Stimulated activated CD4-positive, alpha-beta T cell treated with anti-CD3 and anti-CD28 coated beads, Interleukin-2, amount 100 ng/mL, for 24 hours (primary cell): ENCODE data around the gene DUOXA2.
"Not testable (repeated sequence)": the region's sequence is repeated elsewhere in the genome, so short reads cannot be mapped to it uniquely, and the experiment has no call there.

Source experiments
- DNase-seq, 2 donors: peaks; one replicate each; pipeline ENCODE4 v3.0.0-alpha.2; 2020

The DUOXA2 gene

DNA sequence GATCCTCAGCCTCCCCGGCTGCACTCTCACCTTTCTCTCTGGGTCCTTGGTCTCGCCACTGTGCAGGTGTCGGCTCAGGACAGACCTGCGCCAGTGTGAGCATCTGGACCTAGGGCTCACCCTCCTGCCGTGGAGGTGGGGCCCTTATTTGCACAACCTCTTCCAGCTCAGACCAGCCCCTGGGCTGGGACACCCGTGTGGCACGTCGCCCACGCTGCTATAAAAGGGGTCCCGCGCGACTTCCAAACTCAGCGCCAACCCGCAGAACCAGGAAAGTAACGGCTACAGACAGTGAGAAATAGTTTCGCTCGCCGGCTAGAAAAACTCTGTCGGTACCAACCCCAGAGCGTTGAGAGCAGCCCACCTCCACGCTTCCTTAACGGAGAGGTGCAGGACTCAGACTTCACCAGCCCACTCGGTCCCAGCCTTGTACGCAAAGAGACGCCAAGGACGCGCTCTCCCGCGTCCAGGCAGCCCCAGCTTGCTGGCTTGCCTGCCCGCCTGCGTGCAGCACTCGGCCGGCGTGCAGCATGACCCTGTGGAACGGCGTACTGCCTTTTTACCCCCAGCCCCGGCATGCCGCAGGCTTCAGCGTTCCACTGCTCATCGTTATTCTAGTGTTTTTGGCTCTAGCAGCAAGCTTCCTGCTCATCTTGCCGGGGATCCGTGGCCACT lies at the start of gene DUOXA2, which contains the start of gene DUOX2:
DUOXA2 (plus strand) TSS at position 251 of the 675 bp plus-strand sequence; CDS start at position 531, 280 bp downstream.
DUOX2 (minus strand) TSS at position 97 of the 675 bp plus-strand sequence. CDS start 761 bp downstream, outside the sequence.
- no peak for DNase-seq

DNA sequence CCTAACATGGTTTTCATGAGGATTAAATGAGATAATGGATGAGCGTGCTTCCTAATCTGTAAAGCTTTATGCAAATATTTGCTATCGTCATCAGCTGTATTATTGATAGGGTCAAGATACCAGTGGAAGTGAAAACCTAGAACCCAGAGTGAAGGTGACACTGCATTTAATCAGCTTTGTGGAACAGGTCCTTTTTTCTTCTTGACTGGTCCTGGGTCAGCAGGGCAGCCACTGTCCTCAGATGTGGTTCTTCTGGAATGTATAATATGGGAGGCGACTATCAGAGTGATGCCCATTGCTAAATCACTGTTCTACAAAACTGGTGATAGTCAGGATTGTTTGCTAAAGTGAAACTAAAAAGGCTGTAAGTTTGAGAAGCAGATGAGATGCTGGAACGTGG lies 49.7 kb upstream of the DUOXA2 start:
- no peak for DNase-seq

DNA sequence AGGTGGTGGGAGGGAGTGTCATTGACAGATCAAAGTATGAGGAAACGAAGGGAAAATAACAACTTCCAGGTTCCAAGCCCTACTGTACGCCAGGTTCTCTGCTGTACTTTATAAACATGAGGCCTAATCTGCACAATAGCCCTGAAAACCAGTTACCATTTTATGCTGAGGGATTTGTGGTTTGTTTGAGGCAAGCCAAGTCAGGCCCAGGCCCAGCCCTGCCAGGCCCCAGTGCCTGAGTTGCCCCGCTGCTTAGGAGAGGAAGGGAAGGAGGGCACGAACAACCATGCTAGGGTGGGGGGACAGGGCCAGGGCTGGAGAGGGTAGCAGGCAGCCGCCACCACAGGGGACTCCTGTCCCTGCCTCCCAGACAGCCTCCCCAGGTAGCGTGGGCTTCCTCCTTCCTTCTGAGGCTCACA lies 44.2 kb upstream of the DUOXA2 start:
- not testable (repeated sequence) for DNase-seq

DNA sequence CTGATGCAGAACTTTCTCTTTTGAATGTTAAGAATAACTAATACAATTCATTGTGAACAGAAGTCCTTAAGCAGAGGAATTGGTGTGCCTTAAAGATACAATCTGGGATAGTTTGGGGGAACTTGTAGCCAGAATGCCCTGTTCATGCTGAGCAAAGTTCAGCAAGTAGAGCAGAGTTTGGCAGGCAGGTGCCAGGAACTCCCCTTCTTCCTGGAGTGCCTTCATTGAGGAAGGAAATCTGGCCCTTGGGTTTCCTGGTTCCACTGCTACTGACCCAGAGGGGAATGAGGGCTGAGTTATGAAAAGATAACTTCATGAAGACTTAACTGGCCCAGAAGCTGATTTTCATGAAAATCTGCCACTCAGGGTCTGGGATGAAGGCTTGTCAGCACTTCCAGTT lies 40.5 kb upstream of the DUOXA2 start:
- DNase-seq = not testable (repeated sequence)

DNA sequence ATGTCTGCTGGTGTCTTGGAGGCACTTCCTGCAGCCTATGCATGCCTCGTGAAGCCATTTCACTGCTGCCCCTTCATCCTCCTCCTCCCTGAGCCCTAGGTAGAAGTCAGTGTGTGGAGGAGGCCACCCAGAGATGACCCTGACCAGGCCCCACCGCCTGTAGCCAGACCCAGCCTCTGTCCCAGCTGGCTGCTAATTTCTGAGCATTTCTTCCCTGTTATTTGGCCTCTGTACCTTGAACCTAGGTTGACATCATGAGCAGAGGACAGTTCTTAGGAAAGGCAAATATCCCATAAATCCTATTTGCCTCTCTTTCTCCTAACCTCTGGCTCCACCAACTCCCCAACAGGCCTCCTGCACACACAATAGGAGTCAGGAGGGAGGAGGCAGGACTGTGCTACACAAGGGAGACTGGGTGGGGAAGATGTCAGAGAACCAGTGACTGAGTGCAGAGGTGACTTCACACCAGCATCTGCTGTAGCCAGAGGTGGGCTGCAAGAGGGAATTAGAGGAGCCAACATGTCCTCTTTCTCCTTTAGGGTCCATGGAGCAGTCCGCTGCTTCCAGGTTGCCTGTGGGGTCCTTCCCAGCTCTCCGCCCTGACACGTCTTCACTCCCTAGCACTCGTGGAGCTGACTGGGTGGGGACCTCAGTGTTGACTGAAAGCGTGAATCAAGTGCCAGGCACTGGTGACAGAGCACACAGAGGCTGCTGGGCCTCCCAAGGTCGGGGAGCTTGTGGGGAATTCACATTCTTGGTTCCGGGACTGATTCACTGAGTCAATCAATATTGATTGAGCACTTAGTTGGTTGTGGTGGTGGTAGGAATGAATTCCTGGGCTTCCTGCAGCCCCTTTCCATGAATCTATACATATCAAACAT lies 38.4 kb upstream of the DUOXA2 start:
- DNase-seq = not testable (repeated sequence)

DNA sequence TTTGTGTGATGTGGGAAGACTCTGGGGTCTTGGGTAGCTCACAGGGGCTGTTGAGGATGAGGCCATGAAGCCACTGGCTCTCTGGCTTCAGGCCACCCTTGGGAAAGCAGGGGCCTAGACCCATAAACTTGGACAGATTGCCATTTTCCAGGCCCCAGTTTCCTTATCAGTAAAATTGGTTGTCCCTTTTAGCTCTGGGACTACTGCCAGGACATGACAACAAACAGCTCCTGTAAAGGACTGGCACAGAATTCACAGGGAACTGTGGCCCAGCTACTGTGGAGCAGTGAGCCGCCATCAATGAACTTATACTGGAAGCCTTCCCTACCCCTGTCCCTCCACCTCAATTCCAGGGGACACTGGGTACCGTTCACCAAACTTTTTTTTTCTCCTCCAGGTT lies 36.7 kb upstream of the DUOXA2 start:
- DNase-seq = not testable (repeated sequence)

DNA sequence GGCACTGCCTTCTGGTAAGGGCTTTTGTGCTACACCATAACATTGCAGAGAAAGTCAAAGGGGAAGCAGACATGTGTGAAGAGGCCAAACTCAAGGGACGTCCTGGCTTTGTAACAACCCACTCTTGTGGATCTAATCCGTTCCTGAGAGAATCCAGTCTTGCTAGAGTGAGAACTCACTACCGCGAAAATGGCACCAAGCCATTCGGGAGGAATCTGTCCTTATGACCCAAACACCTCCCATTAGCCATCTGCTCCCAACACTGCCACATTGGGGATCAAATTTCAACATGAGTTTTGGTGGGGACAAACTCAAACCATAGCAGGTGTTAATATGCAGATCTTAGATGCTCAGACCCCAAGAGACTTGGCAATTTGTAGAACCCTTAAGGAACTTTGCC lies 34.9 kb upstream of the DUOXA2 start:
- DNase-seq = not testable (repeated sequence)

DNA sequence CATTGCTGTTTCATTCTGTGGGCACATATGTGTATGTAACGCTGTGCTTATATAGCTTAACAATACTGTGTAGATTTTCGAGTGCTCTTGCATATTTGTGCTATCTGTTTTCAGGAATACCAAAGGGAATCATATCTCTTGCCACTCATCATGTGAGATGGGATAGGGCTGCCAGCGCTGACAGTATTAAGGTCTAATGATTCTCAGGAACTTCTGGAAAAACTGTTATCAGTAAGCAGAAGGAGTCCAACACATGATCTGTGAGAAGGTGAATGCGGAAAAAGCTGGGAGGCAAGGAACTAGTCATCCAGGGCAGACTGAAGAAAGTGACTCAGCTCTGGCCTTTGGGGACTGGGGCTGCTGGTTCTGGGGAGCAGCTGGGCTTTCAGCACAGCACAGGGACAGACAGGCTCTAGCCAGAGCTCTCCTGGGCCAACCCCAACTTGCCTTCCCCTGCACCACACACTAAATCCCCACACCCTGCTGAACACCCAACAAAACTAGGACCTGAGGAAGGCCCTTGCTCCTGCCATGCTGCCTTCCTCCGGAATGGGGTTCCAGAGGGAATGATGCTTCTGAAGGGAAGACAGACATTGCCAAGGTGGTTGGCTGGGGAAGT lies 34.4 kb upstream of the DUOXA2 start:
- DNase-seq = not testable (repeated sequence)

DNA sequence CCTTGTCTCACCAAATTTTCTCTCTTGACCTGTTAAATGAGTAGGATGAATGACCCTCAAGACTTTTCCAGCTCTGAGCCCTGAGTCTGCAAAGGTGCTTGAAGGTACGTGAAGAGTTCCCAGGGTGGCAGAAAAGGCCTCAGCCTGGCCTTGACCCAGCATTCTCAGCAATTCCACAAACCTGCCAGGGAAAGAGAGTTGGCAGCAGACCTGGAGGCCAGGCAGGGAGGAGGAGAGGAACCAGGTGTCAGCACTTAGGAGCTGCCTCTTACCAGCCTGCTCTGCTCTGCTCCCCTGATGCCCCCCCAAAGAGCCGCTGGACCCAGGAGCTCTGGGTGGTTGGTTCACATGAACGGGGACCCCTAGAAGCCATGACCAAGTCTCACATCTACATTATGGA lies 33.5 kb upstream of the DUOXA2 start:
- not testable (repeated sequence) for DNase-seq

DNA sequence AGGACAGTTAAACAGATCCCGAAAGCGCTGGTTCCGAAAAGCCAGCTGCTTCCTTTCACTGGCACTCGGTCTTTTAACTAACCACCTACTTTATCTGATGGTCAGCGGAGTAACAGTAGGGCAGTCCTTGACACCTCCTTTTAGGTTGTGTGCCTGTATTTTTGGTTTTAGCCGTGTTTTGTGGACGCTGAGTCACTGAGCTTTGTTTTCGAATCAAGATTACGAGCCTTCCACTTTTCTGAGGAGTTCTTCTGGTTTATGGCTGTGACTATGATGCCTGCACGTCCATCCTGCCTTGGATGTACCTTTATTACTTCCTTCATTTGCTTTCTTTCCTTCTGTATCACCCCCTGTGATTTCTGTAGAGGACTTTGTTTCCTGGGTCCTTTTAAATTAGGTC lies 31.7 kb upstream of the DUOXA2 start:
- not testable (repeated sequence) for DNase-seq

DNA sequence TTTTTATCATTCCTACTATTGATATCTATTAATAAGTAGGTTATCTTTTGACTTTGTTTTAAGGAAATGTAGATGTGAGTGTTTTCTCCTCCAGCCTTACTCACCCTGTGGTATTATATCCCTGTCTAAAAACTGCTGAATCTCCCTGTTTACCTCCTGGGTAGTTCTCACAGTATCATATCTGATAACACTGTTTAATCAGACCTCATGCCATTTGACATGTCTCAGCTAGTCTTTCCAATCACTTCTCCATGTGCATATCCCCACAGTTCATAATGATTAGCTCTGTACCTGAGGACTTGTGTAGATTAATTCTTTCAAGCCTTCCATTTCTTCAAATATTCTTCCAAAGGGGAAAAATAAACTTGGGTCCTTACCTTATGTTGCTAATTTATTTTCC lies 30.9 kb upstream of the DUOXA2 start:
- no peak for DNase-seq

DNA sequence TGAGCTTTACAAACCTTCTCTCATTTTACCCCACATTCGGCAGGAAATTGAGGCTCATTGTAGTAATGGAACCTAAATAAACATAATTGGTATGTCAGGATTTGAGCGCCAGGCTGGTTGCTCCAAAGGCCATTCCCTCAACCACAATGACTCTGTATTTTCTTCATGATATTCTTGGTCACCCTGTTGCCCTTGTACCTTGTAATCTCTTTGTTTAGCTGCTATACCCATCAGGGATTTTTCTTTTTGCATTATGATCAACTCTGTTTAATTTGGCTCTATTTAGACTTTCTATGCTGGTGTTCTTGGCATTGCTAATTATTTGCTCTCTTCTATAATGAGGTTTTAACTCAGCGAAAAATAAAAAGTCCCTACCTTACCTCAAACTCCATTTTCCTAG lies 30.0 kb upstream of the DUOXA2 start:
- no peak for DNase-seq

DNA sequence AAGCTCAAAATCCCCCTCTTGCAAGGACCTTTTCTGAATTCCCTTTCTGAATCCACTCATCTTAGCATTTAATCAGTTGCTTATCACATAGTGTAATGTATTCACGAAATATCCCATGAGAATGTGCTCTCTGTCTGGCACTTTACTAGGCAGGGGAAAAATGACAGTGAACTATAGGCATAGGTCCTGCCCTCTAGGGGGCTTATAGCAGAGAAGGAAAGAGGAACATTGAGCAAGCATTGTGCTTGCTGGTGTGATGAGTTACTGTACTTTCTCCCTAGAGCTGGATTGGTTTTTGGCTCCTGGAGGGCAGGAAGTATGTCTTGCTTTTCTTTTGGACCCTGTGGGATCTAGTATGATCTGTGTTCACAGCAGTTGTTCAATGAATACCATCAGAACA lies 26.6 kb upstream of the DUOXA2 start:
- no peak for DNase-seq

DNA sequence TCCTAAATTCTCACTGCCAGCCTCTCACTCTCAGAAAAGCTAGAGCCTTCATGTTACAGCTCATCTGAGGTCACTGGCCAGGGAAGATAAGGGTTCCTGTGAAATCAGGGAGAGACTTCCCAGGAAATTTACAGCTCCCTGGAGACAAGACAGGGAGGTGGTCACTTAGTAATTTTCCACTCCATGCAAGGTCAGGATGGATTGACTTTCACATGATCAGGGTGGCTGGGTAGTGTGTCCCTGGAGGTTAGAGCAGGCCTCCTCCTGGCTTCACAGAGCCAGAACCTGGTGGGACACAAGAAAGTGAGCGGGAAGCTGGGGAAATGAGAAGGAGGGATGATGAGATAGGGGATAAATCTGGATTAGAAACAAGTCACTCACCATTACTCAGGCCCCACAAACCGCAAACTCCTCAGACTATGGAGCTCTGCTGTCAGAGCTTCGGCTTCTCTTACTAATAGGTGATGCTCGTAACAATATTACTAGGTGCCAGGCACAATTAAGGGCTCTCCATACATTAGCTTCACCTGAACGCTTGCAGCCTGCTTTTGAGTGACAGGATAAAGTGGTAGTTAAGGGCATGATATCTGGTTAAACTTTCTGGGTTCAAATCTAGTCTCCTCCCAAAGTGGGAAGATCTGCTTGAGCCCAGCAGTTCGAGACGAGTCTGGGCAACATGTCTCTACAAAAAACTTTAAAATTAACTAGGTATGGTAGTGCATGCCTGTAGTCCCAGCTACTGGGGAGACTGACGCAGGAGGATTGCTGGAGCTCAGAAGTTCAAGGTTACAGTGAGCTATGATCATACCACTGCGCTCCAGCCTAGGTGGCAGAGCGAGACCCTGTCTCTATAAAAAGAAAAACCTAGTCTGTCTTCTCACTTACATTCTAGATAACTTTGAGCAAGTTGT lies 25.1 kb upstream of the DUOXA2 start:
- no peak for DNase-seq

DNA sequence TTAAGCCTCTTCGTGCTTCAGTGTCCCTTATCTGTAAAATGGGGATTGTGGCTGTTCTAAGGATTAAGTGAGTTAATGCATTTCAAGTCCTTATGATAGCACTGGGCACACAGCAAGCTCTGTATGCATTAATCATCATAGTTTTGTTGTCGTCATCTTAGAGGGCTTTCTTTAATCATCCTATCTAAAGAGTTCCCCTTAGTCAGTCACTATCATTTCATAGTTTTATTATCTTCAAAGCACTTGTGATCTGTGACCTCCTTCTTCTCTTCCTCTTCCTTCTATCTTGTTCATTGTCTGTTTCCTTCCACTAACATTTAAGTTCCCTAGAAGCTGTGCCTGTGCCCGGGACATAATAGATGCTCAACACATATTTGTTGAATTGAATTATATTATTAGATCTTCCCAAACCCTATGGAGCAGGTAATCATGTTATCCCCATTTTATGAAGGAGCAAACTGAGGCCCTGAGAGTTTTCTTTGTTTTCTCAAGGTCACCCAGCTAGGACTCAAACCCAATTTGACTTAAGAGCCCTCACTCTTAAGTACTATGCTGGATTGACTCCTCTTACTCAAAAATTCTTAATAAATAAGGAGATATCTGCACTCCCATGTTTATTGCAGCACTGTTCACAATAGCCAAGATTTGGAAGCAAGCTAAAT lies 24.3 kb upstream of the DUOXA2 start:
- no peak for DNase-seq

DNA sequence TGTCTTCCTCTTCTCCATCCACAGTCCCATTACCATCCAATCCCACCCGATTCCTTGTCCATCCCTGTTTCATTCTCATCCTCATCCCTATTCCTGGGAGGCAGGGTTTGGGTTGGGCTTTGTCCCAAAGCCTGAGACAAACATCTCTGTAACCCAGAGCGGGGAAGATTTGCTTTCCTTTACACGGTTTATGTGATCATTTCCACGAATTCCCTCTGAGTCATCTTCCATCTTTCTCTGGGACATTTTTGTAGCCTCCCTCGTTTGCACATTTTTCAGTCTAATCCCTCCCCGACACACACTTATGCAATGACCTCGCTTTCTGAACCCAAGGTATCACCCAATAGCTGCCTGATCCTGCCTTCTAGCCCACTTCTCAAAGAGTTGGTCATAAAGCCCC lies 23.0 kb upstream of the DUOXA2 start:
- DNase-seq = no peak

DNA sequence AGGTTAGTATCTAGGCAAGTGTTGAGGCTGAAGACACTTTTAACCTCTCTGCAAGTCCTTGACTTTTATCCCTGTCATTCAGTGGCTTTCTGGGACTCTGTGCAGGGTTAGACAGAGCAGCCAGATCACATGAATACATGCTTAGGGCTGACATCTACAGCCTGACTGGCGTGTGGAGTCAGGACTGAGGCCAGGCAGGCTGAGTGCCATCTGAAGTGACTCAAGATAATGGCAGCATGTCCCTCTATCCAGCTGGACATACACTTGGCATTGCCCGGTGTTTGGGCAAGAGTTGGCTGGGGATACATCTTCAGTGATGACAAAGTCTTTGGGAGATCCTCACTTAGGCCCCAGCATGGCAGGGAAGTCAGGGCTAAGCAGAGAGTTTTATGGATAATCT lies 22.6 kb upstream of the DUOXA2 start:
- no peak for DNase-seq

DNA sequence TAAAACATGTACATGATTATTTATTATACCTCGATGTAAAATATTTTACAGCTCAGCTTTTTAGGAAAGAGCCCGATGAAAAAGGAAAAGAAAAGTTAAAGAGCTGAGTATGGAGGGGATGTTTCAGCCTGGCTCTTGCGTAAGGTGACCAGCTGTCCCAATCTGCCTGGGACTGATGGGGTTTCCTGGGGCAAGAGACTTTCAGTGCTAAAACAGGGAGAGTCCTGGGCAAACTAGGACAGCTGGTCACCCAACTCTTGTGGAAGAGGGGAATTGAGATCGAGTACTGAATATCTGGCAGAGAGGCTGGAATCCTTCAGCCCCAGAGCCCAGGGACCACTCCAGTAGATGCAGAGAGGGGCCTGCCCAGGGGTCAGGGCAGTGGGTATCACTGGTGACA lies 21.1 kb upstream of the DUOXA2 start:
- no peak for DNase-seq

DNA sequence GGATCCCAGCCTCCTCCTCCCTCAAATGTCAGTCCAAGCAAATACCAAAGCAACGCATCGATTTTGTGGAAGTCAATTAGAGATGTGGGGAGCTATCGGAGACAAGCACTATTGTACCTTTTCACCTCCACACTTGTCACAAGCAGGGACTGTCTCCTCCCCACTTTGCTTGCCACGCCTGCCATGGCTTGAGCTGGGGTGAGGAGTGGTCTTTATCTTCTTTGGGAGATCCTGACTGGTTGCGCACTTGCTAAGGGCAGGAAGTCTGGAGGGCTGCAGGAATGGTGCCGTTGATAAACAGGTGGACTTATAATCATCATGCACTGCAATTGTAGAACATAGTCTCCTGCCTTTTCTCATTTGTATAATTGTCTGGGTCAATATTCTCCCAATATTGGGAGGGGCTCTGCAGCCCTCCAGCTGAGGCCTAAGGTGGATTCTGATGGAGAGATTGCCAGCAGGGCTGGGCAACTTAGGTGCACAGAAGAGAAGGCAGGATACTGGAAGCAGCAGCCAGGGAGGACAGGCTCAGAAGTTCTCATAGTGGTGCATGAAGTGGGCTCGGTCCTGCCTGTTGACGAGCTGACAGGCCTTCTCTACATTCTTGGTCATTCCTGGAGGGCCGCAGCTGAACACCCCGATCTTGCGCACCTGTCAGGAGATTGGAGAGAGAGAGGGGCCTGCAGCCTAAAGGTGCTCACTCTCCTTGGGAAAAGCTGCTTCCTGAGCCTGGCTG lies 20.3 kb upstream of the DUOXA2 start:
- no peak for DNase-seq

DNA sequence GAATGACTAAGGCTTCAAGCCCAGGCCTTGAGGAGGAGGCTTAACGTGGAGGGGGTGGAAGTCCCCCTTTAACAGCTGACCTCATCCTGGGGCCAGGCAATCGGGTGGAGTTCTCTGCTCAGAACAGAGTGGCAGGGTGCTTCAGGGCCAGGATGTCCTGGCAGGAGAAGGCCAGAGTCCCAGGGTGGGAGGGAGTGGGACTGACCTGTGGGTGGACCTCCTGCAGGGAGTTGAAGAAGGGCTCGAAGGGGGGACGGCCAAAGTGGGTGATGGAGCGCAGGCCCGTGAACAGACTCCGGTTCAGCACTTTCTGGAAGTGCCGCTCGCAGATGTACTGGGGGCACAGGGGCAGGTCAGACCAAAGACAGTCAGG lies 19.8 kb upstream of the DUOXA2 start:
- DNase-seq = no peak

DNA sequence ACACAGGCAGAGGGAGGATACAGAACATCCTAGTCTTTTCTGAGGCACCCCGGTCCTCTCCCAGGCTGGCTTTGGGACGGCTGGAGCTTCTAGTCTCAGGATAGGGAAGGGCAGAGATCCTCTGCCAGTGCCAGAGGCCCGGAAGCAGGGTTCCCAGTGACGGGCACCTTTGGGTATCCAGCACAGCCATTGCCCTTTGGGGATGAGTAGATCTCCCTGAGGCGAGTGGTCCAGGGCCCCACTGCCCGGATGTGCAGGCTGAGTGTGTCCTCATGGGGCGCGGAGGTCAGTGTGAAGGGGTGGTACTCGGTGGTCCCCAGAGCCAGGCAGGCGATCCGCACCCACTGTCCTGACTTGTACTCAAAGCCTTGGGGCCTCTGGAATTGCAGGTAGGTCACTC lies 18.5 kb upstream of the DUOXA2 start:
- DNase-seq = no peak
